IMR-90 (cell line): ENCODE results near the gene UBN1. TPM values are rescaled to one million over a fixed set of nuclear protein-coding genes. Genes with fewer than 3 reads are reported as not detected.

Experiments
- ATAC-seq: fragments of 200-7000 bp; cut with Tn5 transposase; 2 replicates; pipeline ENCODE4 v1.9.1; 2020; ENCODE audit warnings: low read depth, mild to moderate bottlenecking, moderate library complexity
- BruUV-seq: library from RNA; stranded (reverse); fragments of 400-500 nt; replicated peaks from 2 replicates; lab custom pipeline; 2021; lab: Mats Ljungman, UMichigan
- CTCF ChIA-PET: fragments of 300-600 bp; formaldehyde crosslinking; extraction: SDS; loops from one replicate; lab custom pipeline; 2021; ENCODE audit warnings: antibody characterized with exemption; lab: Yijun Ruan, JAX
- POLR2A ChIA-PET: fragments of 300-600 bp; sonication (Branson Sonifier 250); formaldehyde crosslinking; loops from one replicate; lab custom pipeline; 2022; ENCODE audit warnings: antibody characterized with exemption; ENCODE audit not compliant: unreplicated experiment; lab: Charles Lee
- DNase-seq: peaks from one replicate; pipeline ENCODE4 v3.0.0; 2013
- H2AFZ ChIP-seq: replicated peaks from 2 replicates; pipeline ENCODE3; 2013; ENCODE audit warnings: low read length, mild to moderate bottlenecking; ENCODE audit not compliant: poor library complexity
- H2AK5ac ChIP-seq: 2 replicates; pipeline ENCODE4 v1.6.1; 2013; ENCODE audit warnings: low read depth, low read length, inconsistent platforms
- H2AK9ac ChIP-seq: replicated peaks from 2 replicates; pipeline ENCODE3; 2013; ENCODE audit warnings: mild to moderate bottlenecking, low read depth, low read length, moderate library complexity; ENCODE audit not compliant: poor library complexity
- H2BK120ac ChIP-seq: 2 replicates; pipeline ENCODE4 v1.6.1; 2013; ENCODE audit warnings: low read depth, low read length, inconsistent platforms
- H2BK15ac ChIP-seq: 3 replicates; pipeline ENCODE4 v1.6.1; 2013; ENCODE audit warnings: low read depth, low read length, inconsistent platforms
- H2BK20ac ChIP-seq: 2 replicates; pipeline ENCODE4 v1.6.1; 2013; ENCODE audit warnings: low read depth, mild to moderate bottlenecking, inconsistent platforms, low read length, moderate library complexity
- H2BK5ac ChIP-seq: 2 replicates; pipeline ENCODE4 v1.6.1; 2013; ENCODE audit warnings: mild to moderate bottlenecking, low read depth, low read length, inconsistent platforms; ENCODE audit not compliant: poor library complexity, severe bottlenecking
- H3K14ac ChIP-seq: replicated peaks from 2 replicates; pipeline ENCODE4 v1.6.1; 2013; ENCODE audit warnings: low read depth, low read length, inconsistent platforms
- H3K18ac ChIP-seq: 2 replicates; pipeline ENCODE4 v1.6.1; 2013; ENCODE audit warnings: low read depth, low read length, control low read depth
- H3K23ac ChIP-seq: 2 replicates; pipeline ENCODE4 v1.6.1; 2013; ENCODE audit warnings: low read depth, low read length, inconsistent platforms
- H3K27ac ChIP-seq: 2 replicates; pipeline ENCODE4 v1.5.1; 2013; ENCODE audit warnings: mild to moderate bottlenecking, control low read depth, low read length; ENCODE audit not compliant: insufficient read depth
- H3K27me3 ChIP-seq: 2 replicates; pipeline ENCODE4 v1.6.1; 2013; ENCODE audit warnings: low read length; ENCODE audit not compliant: control insufficient read depth, insufficient read depth
- H3K36me3 ChIP-seq: 2 replicates; pipeline ENCODE4 v1.6.1; 2013; ENCODE audit warnings: low read length, mixed read lengths; ENCODE audit not compliant: control insufficient read depth, insufficient read depth
- H3K4ac ChIP-seq: 2 replicates; pipeline ENCODE4 v1.6.1; 2013; ENCODE audit warnings: low read depth, low read length, inconsistent platforms
- H3K4me1 ChIP-seq: 2 replicates; pipeline ENCODE4 v1.6.1; 2013; ENCODE audit warnings: low read length, mixed read lengths; ENCODE audit not compliant: control insufficient read depth, insufficient read depth
- H3K4me2 ChIP-seq: 2 replicates; pipeline ENCODE4 v1.6.1; 2013; ENCODE audit warnings: low read depth, mild to moderate bottlenecking, control low read depth, low read length, moderate library complexity
- H3K4me3 ChIP-seq: 2 replicates; pipeline ENCODE4 v1.5.1; 2013; ENCODE audit warnings: low read depth, mild to moderate bottlenecking, control low read depth, low read length, moderate library complexity; ENCODE audit not compliant: insufficient read depth
- H3K56ac ChIP-seq: 2 replicates; pipeline ENCODE4 v1.6.1; 2013; ENCODE audit warnings: low read length, inconsistent platforms; ENCODE audit not compliant: insufficient read depth; ENCODE audit errors: extremely low read depth
- H3K79me1 ChIP-seq, 2 experiments: 2 replicates each; pipeline ENCODE4 v1.6.1; 2013; ENCODE audit warnings: low read length in 2 of 2, inconsistent platforms in 1 of 2, low read depth in 1 of 2
- H3K9ac ChIP-seq: 2 replicates; pipeline ENCODE4 v1.6.1; 2013; ENCODE audit warnings: low read depth, low read length, control low read depth
- H3K9me1 ChIP-seq: 2 replicates; pipeline ENCODE4 v1.6.1; 2013; ENCODE audit warnings: low read length, inconsistent platforms; ENCODE audit not compliant: insufficient read depth
- H3K9me3 ChIP-seq: 2 replicates; pipeline ENCODE4 v1.6.1; 2013; ENCODE audit warnings: low read length; ENCODE audit not compliant: control insufficient read depth, insufficient read depth
- H4K20me1 ChIP-seq: 2 replicates; pipeline ENCODE4 v1.6.1; 2013; ENCODE audit warnings: low read length, inconsistent platforms; ENCODE audit not compliant: insufficient read depth
- H4K5ac ChIP-seq: 2 replicates; pipeline ENCODE4 v1.6.1; 2013; ENCODE audit warnings: mild to moderate bottlenecking, low read depth, low read length, control low read depth
- H4K8ac ChIP-seq, 2 experiments: 2 replicates each; pipeline ENCODE4 v1.6.1; 2013; ENCODE audit warnings: low read depth in 2 of 2, low read length in 2 of 2, control low read depth in 1 of 2, inconsistent platforms in 1 of 2
- H4K91ac ChIP-seq: 2 replicates; pipeline ENCODE4 v1.6.1; 2013; ENCODE audit warnings: low read depth, low read length, inconsistent platforms; ENCODE audit not compliant: insufficient read depth
- BHLHE40 ChIP-seq: fragments of 150-350 bp; IDR thresholded peaks from 2 replicates; pipeline ENCODE4 v1.6.1; 2016; ENCODE audit warnings: mild to moderate bottlenecking, low read depth, low read length
- CEBPB ChIP-seq: IDR thresholded peaks from 2 replicates; pipeline ENCODE4 v1.6.1; 2012; ENCODE audit warnings: low read depth, low read length, improper control_type of control experiment
- CHD1 ChIP-seq: IDR thresholded peaks from 2 replicates; pipeline ENCODE4 v1.6.1; 2012; ENCODE audit warnings: low read depth, low read length, improper control_type of control experiment
- FOS ChIP-seq: fragments of 150-350 bp; IDR thresholded peaks from 2 replicates; pipeline ENCODE4 v1.6.1; 2016; ENCODE audit warnings: low read depth, low read length
- MAFK ChIP-seq: IDR thresholded peaks from 2 replicates; pipeline ENCODE4 v1.6.1; 2012; ENCODE audit warnings: low read depth, low read length, improper control_type of control experiment
- MAZ ChIP-seq: IDR thresholded peaks from 2 replicates; pipeline ENCODE4 v1.6.1; 2012; ENCODE audit warnings: low read depth, mild to moderate bottlenecking, low read length, improper control_type of control experiment, moderate library complexity, borderline replicate concordance
- MXI1 ChIP-seq: IDR thresholded peaks from 2 replicates; pipeline ENCODE4 v1.6.1; 2012; ENCODE audit warnings: low read depth, mild to moderate bottlenecking, low read length, moderate library complexity, borderline replicate concordance
- NFE2L2 ChIP-seq: fragments of 150-350 bp; IDR thresholded peaks from 2 replicates; pipeline ENCODE4 v1.6.1; 2016; ENCODE audit warnings: low read depth, mild to moderate bottlenecking, low read length
- POLR2A ChIP-seq: IDR thresholded peaks from 2 replicates; pipeline ENCODE4 v1.6.1; 2012; ENCODE audit warnings: mild to moderate bottlenecking, low read depth, low read length
- RAD21 ChIP-seq: IDR thresholded peaks from 2 replicates; pipeline ENCODE4 v1.6.1; 2012; ENCODE audit warnings: low read length, improper control_type of control experiment
- RCOR1 ChIP-seq: IDR thresholded peaks from 2 replicates; pipeline ENCODE4 v1.6.1; 2012; ENCODE audit warnings: mild to moderate bottlenecking, low read length, improper control_type of control experiment; ENCODE audit not compliant: insufficient replicate concordance
- RFX5 ChIP-seq: IDR thresholded peaks from 2 replicates; pipeline ENCODE4 v1.8.0; 2012; ENCODE audit warnings: low read depth, mild to moderate bottlenecking, low read length, moderate library complexity
- SMC3 ChIP-seq: fragments of 150-350 bp; IDR thresholded peaks from 2 replicates; pipeline ENCODE4 v1.6.1; 2016; ENCODE audit warnings: low read depth, mild to moderate bottlenecking, antibody characterized with exemption, low read length, moderate library complexity
- WGBS, 2 experiments: methylation state at CpG; one replicate each; pipeline versions ENCODE4 v1.1.5 to v1.1.7; 2013; ENCODE audit warnings: missing lambda C conversion rate in 2 of 2; ENCODE audit not compliant: insufficient read length in 1 of 2; ENCODE audit errors: extremely low coverage in 2 of 2; 5-methylcytosine and 5-hydroxymethylcytosine counted together
- dilution Hi-C: fragments of 300-500 bp; cut with HindIII; formaldehyde crosslinking; loops from one replicate; pipeline ENCODE4 v1.14.3; 2018; ENCODE audit warnings: low sequenced_read_pairs; ENCODE audit not compliant: unreplicated experiment
- in situ Hi-C: fragments of 300-500 bp; cut with MboI; formaldehyde crosslinking; loops from 3 replicates; pipeline ENCODE4 v1.14.3; 2019; ENCODE audit warnings: low sequenced_read_pairs, inconsistent platforms, mixed read lengths
- intact Hi-C: fragments of 100-400 bp; cut with micrococcal nuclease; formaldehyde crosslinking; loops from 2 replicates; pipeline ENCODE4 v1.10.0; 2022
- polyA plus RNA-seq, 3 experiments: library from polyadenylated mRNA; depleted of rRNA; stranded (reverse); fragments of >200 nt; gene quantifications; 2 replicates each; pipeline ENCODE4 v1.2.3, GENCODE V29; 2012; ENCODE audit warnings: low replicate concordance in 1 of 3
- total RNA-seq: library from RNA; depleted of rRNA; stranded (reverse); fragments of >200 nt; gene quantifications from 2 replicates; pipeline ENCODE4 v1.2.3, GENCODE V29; 2012
- TF ChIP-seq, protein P1 (sequence below): fragments of 150-350 bp; IDR thresholded peaks from 2 replicates; pipeline ENCODE4 v1.6.1; 2016; ENCODE audit warnings: low read depth, mild to moderate bottlenecking, low read length, moderate library complexity, borderline replicate concordance
- TF ChIP-seq, protein P2 (sequence below): fragments of 150-350 bp; IDR thresholded peaks from 2 replicates; pipeline ENCODE4 v1.6.1; 2017; ENCODE audit warnings: mild to moderate bottlenecking, antibody characterized with exemption, low read length, low read depth
- TF ChIP-seq, protein P3 (sequence below): conservative IDR thresholded peaks from 2 replicates; pipeline ENCODE4 v1.5.1; 2012; ENCODE audit warnings: mild to moderate bottlenecking, low read depth, low read length, improper control_type of control experiment

UBN1 gene
- total and polyA plus RNA-seq, 2 of the 4 experiments (the other 2 are of a cell fraction) = 5.7 to 16.3 TPM

DNA sequence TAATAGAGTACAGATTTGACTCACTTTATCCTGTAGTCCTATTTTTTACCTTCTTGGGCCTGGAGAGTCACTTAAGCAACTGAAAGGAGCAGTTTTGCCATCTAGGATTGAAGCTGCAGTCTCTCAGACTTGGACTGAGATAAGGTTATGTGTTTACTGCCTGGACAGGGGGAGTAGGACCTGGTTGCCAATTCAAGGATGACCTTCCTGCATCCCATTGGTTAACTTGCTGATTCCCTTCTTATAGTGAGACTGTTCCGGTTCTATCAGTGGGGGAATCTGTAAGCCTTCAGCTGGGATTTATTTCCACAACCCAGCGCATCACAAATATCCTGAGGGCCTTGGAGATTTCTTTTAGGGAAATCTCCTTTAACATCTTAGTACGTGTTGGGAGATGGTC, 2.9 kb downstream of the UBN1 start:
- no TSS peak for BruUV-seq
- POLR2A ChIA-PET = no interaction called here

More for the DNA sequence above, 2.9 kb downstream of the UBN1 start:
- Histone ChIP-seq H4K91ac (no peak overlapping the region), H3K36me3 (peaks cover 14% of the 10 kb centered on the region), H3K18ac (no peak overlapping the region), H4K5ac (no peak overlapping the region), H2AFZ (no peak overlapping the region), H3K23ac (peak overlapping the region; percentile 63), H2AK9ac (no peak overlapping the region), H3K27me3 (no peaks in the 10 kb centered on the region), H4K20me1 (peaks cover 57% of the 10 kb centered on the region), H3K4me1 (peaks cover 11% of the 10 kb centered on the region), H3K56ac (no peak overlapping the region), H3K9me3 (no peaks in the 10 kb centered on the region), H3K9ac (no peak overlapping the region), H2BK120ac (no peak overlapping the region), H4K8ac (no peak overlapping the region), H2BK5ac (no peak overlapping the region), H3K4me2 (peak overlapping the region; percentile 75), H3K9me1 (peaks cover 4% of the 10 kb centered on the region; the same call in 1 of the 2 replicates), H2BK15ac (no peak overlapping the region), H2BK20ac (no peak overlapping the region), H3K79me1 (peaks cover 10 to 65% of the 10 kb centered on the region in 2 experiments; a peak in 3 of 4 replicates), H3K4me3 (no peak overlapping the region), H3K14ac (no peak overlapping the region; the same call in 1 of the 2 replicates), H2AK5ac (no peak overlapping the region), H3K27ac (no peak overlapping the region), H3K4ac (no peak overlapping the region)
- no peak for TF ChIP-seq RAD21
- TF ChIP-seq MAZ = no peak
- TF ChIP-seq CHD1 = no peak
- TF ChIP-seq MAFK = no peak
- no peak for TF ChIP-seq FOS
- no peak for TF ChIP-seq RFX5
- TF ChIP-seq MXI1 = no peak
- TF ChIP-seq, protein P1, sequence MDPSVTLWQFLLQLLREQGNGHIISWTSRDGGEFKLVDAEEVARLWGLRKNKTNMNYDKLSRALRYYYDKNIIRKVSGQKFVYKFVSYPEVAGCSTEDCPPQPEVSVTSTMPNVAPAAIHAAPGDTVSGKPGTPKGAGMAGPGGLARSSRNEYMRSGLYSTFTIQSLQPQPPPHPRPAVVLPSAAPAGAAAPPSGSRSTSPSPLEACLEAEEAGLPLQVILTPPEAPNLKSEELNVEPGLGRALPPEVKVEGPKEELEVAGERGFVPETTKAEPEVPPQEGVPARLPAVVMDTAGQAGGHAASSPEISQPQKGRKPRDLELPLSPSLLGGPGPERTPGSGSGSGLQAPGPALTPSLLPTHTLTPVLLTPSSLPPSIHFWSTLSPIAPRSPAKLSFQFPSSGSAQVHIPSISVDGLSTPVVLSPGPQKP = no peak
- no peak for TF ChIP-seq POLR2A
- TF ChIP-seq CEBPB = no peak
- TF ChIP-seq, protein P2, sequence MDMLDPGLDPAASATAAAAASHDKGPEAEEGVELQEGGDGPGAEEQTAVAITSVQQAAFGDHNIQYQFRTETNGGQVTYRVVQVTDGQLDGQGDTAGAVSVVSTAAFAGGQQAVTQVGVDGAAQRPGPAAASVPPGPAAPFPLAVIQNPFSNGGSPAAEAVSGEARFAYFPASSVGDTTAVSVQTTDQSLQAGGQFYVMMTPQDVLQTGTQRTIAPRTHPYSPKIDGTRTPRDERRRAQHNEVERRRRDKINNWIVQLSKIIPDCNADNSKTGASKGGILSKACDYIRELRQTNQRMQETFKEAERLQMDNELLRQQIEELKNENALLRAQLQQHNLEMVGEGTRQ = no peak
- TF ChIP-seq, protein P3, sequence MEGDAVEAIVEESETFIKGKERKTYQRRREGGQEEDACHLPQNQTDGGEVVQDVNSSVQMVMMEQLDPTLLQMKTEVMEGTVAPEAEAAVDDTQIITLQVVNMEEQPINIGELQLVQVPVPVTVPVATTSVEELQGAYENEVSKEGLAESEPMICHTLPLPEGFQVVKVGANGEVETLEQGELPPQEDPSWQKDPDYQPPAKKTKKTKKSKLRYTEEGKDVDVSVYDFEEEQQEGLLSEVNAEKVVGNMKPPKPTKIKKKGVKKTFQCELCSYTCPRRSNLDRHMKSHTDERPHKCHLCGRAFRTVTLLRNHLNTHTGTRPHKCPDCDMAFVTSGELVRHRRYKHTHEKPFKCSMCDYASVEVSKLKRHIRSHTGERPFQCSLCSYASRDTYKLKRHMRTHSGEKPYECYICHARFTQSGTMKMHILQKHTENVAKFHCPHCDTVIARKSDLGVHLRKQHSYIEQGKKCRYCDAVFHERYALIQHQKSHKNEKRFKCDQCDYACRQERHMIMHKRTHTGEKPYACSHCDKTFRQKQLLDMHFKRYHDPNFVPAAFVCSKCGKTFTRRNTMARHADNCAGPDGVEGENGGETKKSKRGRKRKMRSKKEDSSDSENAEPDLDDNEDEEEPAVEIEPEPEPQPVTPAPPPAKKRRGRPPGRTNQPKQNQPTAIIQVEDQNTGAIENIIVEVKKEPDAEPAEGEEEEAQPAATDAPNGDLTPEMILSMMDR = no peak
- TF ChIP-seq RCOR1 = no peak
- no peak for TF ChIP-seq NFE2L2
- no peak for TF ChIP-seq BHLHE40
- no peak for TF ChIP-seq SMC3
- intact Hi-C loops (no loop called here), dilution Hi-C loops (no loop called here), in situ Hi-C loops (no loop called here)
- ATAC-seq = no peak
- no CpG with 5 or more reads among the region's 3 CpGs for WGBS, 2 experiments
- peak; percentile 6 for DNase-seq
- CTCF ChIA-PET = no interaction called here
